Panc1 (cell line): Measurements from ENCODE around the gene ADD1. TPM values are rescaled to one million over a fixed set of nuclear protein-coding genes. Genes with fewer than 3 reads are reported as not detected.

Source experiments
- ATAC-seq: fragments of 200-7000 bp; cut with Tn5 transposase; 2 replicates; pipeline ENCODE4 v1.9.1; 2020; ENCODE audit warnings: mild to moderate bottlenecking, moderate library complexity
- BruUV-seq: library from RNA; stranded (reverse); fragments of 400-500 nt; replicated peaks from 2 replicates; lab custom pipeline; 2021; lab: Mats Ljungman, UMichigan
- CTCF ChIA-PET: fragments of 300-600 bp; sonication (Branson Sonifier 250); formaldehyde crosslinking; loops from one replicate; lab custom pipeline; 2022; ENCODE audit warnings: antibody characterized with exemption; lab: Charles Lee
- POLR2A ChIA-PET: fragments of 300-600 bp; sonication (Branson Sonifier 250); formaldehyde crosslinking; loops from one replicate; lab custom pipeline; 2022; ENCODE audit warnings: antibody characterized with exemption; lab: Charles Lee
- DNase-seq: peaks from one replicate; pipeline ENCODE4 v3.0.0-alpha.2; 2010; ENCODE audit warnings: low read depth, low spot score
- H3K27ac ChIP-seq: 2 replicates; pipeline ENCODE4 v1.5.1; 2011; ENCODE audit warnings: mild to moderate bottlenecking, low read length, inconsistent platforms
- H3K27me3 ChIP-seq: fragments of 200-500 bp; sonication (Bioruptor generic); 2 replicates; pipeline ENCODE4 v1.6.0; 2014; ENCODE audit warnings: low read length, inconsistent platforms; ENCODE audit not compliant: control insufficient read depth, insufficient read depth
- H3K36me3 ChIP-seq: fragments of 200-500 bp; sonication (Bioruptor generic); 2 replicates; pipeline ENCODE4 v1.5.1; 2014; ENCODE audit warnings: inconsistent platforms, mild to moderate bottlenecking, low read length, moderate library complexity; ENCODE audit not compliant: control insufficient read depth, insufficient read depth
- H3K4me1 ChIP-seq: 2 replicates; pipeline ENCODE4 v1.5.1; 2011; ENCODE audit warnings: inconsistent platforms, mild to moderate bottlenecking, low read length, moderate library complexity; ENCODE audit not compliant: control insufficient read depth, insufficient read depth
- H3K4me3 ChIP-seq, 2 experiments: 2 replicates each; pipeline ENCODE4 v1.5.1; 2011 to 2012; ENCODE audit warnings: low read depth in 2 of 2, low read length in 2 of 2, mild to moderate bottlenecking in 2 of 2, inconsistent platforms in 1 of 2, moderate library complexity in 1 of 2
- H3K9me3 ChIP-seq: fragments of 200-500 bp; sonication (Bioruptor generic); 2 replicates; pipeline ENCODE4 v1.5.1; 2014; ENCODE audit warnings: low read depth, mild to moderate bottlenecking, inconsistent platforms, low read length, moderate library complexity; ENCODE audit not compliant: control insufficient read depth, insufficient read depth
- POLR2AphosphoS5 ChIP-seq: IDR thresholded peaks from 2 replicates; pipeline ENCODE4 v1.6.1; 2012; ENCODE audit warnings: mild to moderate bottlenecking, low read depth, low read length, moderate library complexity
- REST ChIP-seq, 2 experiments: IDR thresholded peaks; 2 replicates each; pipeline ENCODE4 v1.6.1; 2011 to 2012; ENCODE audit warnings: low read depth in 2 of 2, control low read depth in 1 of 2, low read length in 1 of 2, mild to moderate bottlenecking in 1 of 2, moderate library complexity in 1 of 2; ENCODE audit not compliant: insufficient read depth in 1 of 2
- SIN3A ChIP-seq: IDR thresholded peaks from 2 replicates; pipeline ENCODE4 v1.6.1; 2012; ENCODE audit warnings: low read depth, mild to moderate bottlenecking, low read length, moderate library complexity, borderline replicate concordance; ENCODE audit not compliant: insufficient read depth
- TCF7L2 ChIP-seq: IDR thresholded peaks from 2 replicates; pipeline ENCODE4 v1.6.1; 2011; ENCODE audit warnings: mild to moderate bottlenecking, low read depth, low read length, inconsistent platforms
- in situ Hi-C: cut with HindIII; loops from 2 replicates; pipeline ENCODE4 v1.10.0; 2016; ENCODE audit warnings: low sequenced_read_pairs, low pct_unique_long_range_greater_than_20kb
- intact Hi-C: fragments of 100-400 bp; cut with micrococcal nuclease; formaldehyde crosslinking; loops from one replicate; pipeline ENCODE4 v1.10.0; 2022; ENCODE audit not compliant: unreplicated experiment
- total RNA-seq: library from RNA; stranded (reverse); gene quantifications from one replicate; pipeline ENCODE4 v1.2.1, GENCODE V29; 2021; ENCODE audit not compliant: unreplicated experiment
- TF ChIP-seq, protein P1 (sequence below): fragments of 450-650 bp; IDR thresholded peaks from 2 replicates; pipeline ENCODE4 v1.5.1; 2017; ENCODE audit warnings: mild to moderate bottlenecking

The ADD1 gene
- total RNA-seq, 1 experiment from 2014 or later, result 158 TPM

- BruUV-seq, result TSS peak; percentile 87
- Histone ChIP-seq H3K36me3 (no peaks in the 10 kb centered on the region; the same call in none of the 2 replicates), H3K27me3 (no peaks in the 10 kb centered on the region), H3K4me1 (peaks cover 22% of the 10 kb centered on the region), H3K9me3 (no peaks in the 10 kb centered on the region), H3K4me3 (no peak overlapping the region), H3K27ac (no peak overlapping the region)
- DNase-seq (no peak), ATAC-seq (no peak)
- in situ Hi-C loops (no loop called here), intact Hi-C loops (loop anchor here (10.0 kb wide), 2 partner anchors 144 to 174 kb away; partner anchors contain the start of gene SH3BP2)
- ChIA-PET CTCF (no interaction called here), POLR2A (no interaction called here)
- TF ChIP-seq TCF7L2 (no peak), SIN3A (no peak), POLR2AphosphoS5 (no peak), REST (IDR thresholded peaks at IDR 0.05; ENCODE audit: insufficient read depth in 1 of 2, low read depth in 2 of 2, low read length in 1 of 2) (no peak)
- TF ChIP-seq, protein P1, sequence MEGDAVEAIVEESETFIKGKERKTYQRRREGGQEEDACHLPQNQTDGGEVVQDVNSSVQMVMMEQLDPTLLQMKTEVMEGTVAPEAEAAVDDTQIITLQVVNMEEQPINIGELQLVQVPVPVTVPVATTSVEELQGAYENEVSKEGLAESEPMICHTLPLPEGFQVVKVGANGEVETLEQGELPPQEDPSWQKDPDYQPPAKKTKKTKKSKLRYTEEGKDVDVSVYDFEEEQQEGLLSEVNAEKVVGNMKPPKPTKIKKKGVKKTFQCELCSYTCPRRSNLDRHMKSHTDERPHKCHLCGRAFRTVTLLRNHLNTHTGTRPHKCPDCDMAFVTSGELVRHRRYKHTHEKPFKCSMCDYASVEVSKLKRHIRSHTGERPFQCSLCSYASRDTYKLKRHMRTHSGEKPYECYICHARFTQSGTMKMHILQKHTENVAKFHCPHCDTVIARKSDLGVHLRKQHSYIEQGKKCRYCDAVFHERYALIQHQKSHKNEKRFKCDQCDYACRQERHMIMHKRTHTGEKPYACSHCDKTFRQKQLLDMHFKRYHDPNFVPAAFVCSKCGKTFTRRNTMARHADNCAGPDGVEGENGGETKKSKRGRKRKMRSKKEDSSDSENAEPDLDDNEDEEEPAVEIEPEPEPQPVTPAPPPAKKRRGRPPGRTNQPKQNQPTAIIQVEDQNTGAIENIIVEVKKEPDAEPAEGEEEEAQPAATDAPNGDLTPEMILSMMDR, result no peak
Observed at GRCh38 chr4:2938906-2939305, 95.3 kb downstream of the ADD1 start.

DNA sequence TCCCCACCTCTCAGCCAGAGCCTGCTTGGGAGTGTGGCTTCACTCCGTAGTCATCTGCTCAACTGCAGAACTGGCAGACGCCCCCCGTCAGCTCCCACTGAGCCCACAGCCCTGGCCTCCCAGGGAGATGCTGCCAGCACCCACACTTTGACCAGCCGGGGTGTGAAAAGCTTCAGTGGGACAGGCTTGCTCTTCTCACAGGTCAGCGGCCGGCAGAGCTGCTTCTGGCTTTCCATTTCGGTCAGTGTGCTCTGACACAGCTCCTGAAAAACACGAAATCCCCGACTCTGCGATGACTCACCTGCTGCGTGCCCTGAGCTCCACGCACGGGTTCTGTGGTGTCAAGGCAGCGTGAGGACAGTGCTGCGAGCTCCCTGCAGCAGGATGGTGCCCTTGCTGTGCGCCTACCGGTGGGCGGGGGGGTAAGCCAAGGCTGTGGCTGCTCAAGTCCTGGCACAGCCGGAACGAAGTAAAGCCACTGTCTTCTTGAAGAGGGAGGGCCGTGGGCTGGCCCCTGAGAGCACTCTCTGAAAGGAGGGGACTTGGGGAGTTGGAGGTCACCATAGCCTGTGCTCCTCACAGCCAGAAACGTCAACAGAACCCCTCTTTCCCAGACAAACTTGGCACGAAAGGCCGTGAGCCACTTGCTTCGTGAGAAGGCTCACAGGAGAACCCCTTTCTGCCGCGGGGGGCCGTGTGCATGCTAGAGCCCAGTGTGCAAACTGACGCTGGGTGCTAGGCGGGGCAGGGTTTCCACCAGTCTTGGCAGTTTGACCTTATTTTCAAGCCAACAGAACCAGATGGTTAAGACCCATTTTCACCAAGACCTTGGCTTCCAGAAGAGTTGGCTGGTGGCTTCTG, 96.0 kb downstream of the ADD1 start:
- BruUV-seq, result no TSS peak
- in situ Hi-C loops, result no loop called here
- Histone ChIP-seq H3K9me3 (no peaks in the 10 kb centered on the region), H3K36me3 (peaks cover 1% of the 10 kb centered on the region), H3K27me3 (no peaks in the 10 kb centered on the region), H3K27ac (no peak overlapping the region), H3K4me1 (peaks cover 22% of the 10 kb centered on the region), H3K4me3 (no peak overlapping the region)
- DNase-seq (no peak), ATAC-seq (no peak)
- ChIA-PET CTCF (no interaction called here), POLR2A (no interaction called here)
- intact Hi-C loops, result loop anchor here (10.0 kb wide), 2 partner anchors 145 to 175 kb away; partner anchors contain the start of gene SH3BP2
- TF ChIP-seq POLR2AphosphoS5, result no peak
- no peak for TF ChIP-seq TCF7L2
- no peak for TF ChIP-seq SIN3A
- TF ChIP-seq, protein P1, result no peak
- TF ChIP-seq REST (IDR thresholded peaks at IDR 0.05; ENCODE audit: insufficient read depth in 1 of 2, low read depth in 2 of 2, low read length in 1 of 2), result no peak
